Immature natural killer cell (primary cell): ENCODE results near the gene CDK15. TPM values are rescaled to one million over a fixed set of nuclear protein-coding genes. Genes with fewer than 3 reads are reported as not detected.
"Not testable (repeated sequence)": the region's sequence is repeated elsewhere in the genome, so short reads cannot be mapped to it uniquely, and the experiment has no call there.

Experiments used
- DNase-seq, 3 donors: peaks; one replicate each; pipeline ENCODE4 v3.0.0; 2022; ENCODE audit warnings: mixed read lengths in 1 of 3
- H3K27ac Mint-ChIP-seq, 6 donors: one replicate each; pipeline ENCODE4 v1.8.0; 2020; ENCODE audit warnings: mixed read lengths in 6 of 6, mild to moderate bottlenecking in 5 of 6, inconsistent platforms in 4 of 6, moderate library complexity in 3 of 6
- H3K27me3 Mint-ChIP-seq, 3 donors: one replicate each; pipeline ENCODE4 v1.8.0; 2020 to 2021; ENCODE audit warnings: low read depth in 3 of 3, mild to moderate bottlenecking in 3 of 3, mixed read lengths in 3 of 3, moderate library complexity in 3 of 3, inconsistent platforms in 1 of 3
- H3K36me3 Mint-ChIP-seq, 3 donors: one replicate each; pipeline ENCODE4 v1.8.0; 2020; ENCODE audit warnings: mixed read lengths in 3 of 3, inconsistent platforms in 2 of 3, mild to moderate bottlenecking in 2 of 3
- H3K4me1 Mint-ChIP-seq, 2 donors: one replicate each; pipeline ENCODE4 v1.8.0; 2020; ENCODE audit warnings: inconsistent platforms in 2 of 2, mild to moderate bottlenecking in 2 of 2, mixed read lengths in 2 of 2, moderate library complexity in 1 of 2
- H3K4me3 Mint-ChIP-seq, 5 donors: one replicate each; pipeline ENCODE4 v1.8.0; 2020; ENCODE audit warnings: mild to moderate bottlenecking in 5 of 5, mixed read lengths in 5 of 5, inconsistent platforms in 3 of 5, moderate library complexity in 3 of 5
- H3K9me3 Mint-ChIP-seq, 6 donors: one replicate each; pipeline ENCODE4 v1.8.0; 2020; ENCODE audit warnings: mild to moderate bottlenecking in 6 of 6, mixed read lengths in 6 of 6, inconsistent platforms in 4 of 6, moderate library complexity in 3 of 6
- polyA plus RNA-seq, 3 donors: library from polyadenylated mRNA; unstranded; fragments of 300-500 nt; fragmentation: Illumina TruSeq; gene quantifications; one replicate each; pipeline ENCODE4 v1.2.3, GENCODE V29; 2021

CDK15 gene
- polyA plus RNA-seq, 3 donors from 2014 or later = not detected

DNA sequence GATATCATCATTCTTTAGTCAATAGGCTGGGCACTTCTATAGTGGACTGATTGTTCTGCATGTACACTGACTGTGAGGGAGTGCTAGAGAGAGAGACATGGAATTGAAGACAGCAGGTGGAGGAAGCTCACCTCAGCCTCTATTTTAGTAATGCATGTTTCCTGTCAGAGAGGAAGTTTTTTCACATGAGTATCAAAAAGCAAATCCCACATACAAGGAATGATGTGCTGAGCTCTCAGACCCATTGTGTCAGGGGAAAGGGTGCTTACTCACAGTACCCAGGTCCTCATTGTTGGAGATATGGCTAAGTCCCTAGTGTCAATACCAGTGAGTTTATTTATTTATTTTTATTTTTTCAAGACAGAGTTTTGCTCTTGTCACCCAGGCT is 9.9 kb upstream of the CDK15 start:
- Mint-ChIP-seq H3K36me3 (no peaks in the 10 kb centered on the region), H3K4me3 (no peak overlapping the region), H3K4me1 (no peaks in the 10 kb centered on the region), H3K27ac (no peak overlapping the region), H3K9me3 (no peaks in the 10 kb centered on the region), H3K27me3 (peaks cover 0 to 8% (median 4%) of the 10 kb centered on the region in 3 donors)
- no peak for DNase-seq

DNA sequence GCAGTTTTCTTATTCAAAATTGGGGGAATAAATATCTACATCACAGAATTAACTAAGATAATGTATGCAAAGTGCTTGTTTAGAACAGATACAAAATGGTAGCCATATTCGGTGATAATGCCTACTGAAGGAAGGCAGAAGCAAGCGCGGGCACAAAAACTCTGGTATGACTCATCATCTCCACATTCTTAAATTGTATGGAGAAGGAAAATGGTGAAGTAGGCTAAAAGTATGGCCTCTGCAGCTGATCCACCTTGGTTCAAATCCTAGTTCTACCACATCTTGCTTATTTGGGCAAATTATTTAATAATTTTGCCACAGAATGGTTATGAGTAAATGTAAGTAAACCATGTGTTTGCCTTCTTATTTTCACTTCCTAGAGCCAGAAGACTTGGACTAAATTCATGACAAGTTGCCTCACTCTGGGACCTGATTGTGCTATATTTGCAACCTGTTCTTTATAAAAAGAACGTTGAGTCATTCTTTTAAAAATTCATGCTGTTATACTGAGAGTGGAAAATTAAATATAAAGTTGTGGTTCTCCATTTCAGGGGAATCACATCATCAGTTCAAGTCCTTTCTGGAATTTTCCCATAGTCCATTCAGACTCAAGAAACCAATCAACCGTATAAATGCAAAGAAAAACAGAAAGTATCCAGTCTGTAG is 9.0 kb upstream of the CDK15 start:
- Mint-ChIP-seq H3K27me3 (peaks cover 0 to 8% (median 6%) of the 10 kb centered on the region in 3 donors), H3K4me3 (no peak overlapping the region), H3K4me1 (no peaks in the 10 kb centered on the region), H3K27ac (no peak overlapping the region), H3K9me3 (no peaks in the 10 kb centered on the region), H3K36me3 (no peaks in the 10 kb centered on the region)
- DNase-seq = no peak

DNA sequence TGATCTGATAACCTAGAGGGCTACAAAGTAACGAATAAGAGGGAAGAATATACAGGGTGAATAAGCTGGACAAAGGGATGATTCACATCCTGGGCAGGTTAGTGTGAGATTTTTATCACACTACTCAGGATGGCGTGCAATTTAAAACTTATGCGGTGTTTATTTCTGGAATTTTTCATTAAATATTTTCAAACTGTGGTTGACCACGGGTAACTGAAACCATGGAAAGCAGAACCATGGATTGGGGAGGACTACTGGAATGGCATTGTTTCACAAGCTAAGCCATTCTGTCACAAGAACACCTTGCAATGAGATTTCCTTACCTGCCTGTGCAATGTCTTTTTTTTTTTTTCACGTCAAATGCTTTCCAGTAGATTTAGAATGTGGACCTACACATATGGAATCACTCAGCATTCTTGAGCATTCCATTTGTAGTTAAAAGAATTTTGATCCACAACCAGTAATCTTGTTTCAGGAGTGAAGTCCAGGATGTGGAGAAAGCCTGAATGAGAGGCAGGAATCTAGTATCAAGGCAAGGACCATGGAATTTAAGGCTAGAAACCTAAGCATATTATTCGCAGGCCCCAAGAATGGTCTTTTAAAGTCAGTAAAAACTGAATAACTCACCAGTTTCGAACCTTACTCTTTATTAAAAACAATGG is 8.0 kb upstream of the CDK15 start:
- Mint-ChIP-seq H3K27me3 (peaks cover 0 to 8% (median 4%) of the 10 kb centered on the region in 3 donors), H3K4me1 (no peaks in the 10 kb centered on the region), H3K27ac (no peak overlapping the region), H3K36me3 (no peaks in the 10 kb centered on the region), H3K9me3 (no peaks in the 10 kb centered on the region), H3K4me3 (no peak overlapping the region)
- no peak for DNase-seq

DNA sequence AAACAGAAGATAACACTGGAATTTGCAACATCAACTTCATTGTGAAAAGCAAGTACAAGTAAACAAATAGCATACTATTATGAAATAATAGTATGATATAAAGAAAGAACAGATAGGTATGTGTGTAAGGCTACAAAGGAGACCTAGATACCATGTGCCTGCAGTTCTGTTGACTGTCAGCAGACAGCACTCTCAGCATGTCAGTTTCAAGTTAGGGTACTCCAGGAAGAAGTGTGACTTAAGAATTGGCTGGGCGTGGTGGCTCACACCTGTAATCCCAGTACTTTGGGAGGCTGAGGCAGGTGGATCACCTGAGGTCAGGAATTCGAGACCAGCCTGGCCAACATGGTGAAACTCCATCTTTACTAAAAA is 7.4 kb upstream of the CDK15 start:
- H3K4me1 Mint-ChIP-seq = not testable (repeated sequence)

GRCh38 chr2:201807452-201807999 is 1.2 kb downstream of the CDK15 start:
- no peak overlapping the region for H3K27ac Mint-ChIP-seq
- no peaks in the 10 kb centered on the region for H3K36me3 Mint-ChIP-seq
- H3K27me3 Mint-ChIP-seq = peaks cover 3 to 5% (median 3%) of the 10 kb centered on the region in 3 donors
- H3K9me3 Mint-ChIP-seq = no peaks in the 10 kb centered on the region
- DNase-seq = no peak
- no peak overlapping the region for H3K4me3 Mint-ChIP-seq
- H3K4me1 Mint-ChIP-seq = no peaks in the 10 kb centered on the region

More for the DNA sequence above, 7.4 kb upstream of the CDK15 start:
- not testable (repeated sequence) for H3K27ac Mint-ChIP-seq, H3K36me3 Mint-ChIP-seq, H3K27me3 Mint-ChIP-seq, H3K4me3 Mint-ChIP-seq, H3K9me3 Mint-ChIP-seq, DNase-seq

- DNase-seq = no peak
- Mint-ChIP-seq H3K4me1 (no peaks in the 10 kb centered on the region), H3K27ac (no peak overlapping the region), H3K27me3 (peaks cover 3 to 5% (median 5%) of the 10 kb centered on the region in 3 donors), H3K4me3 (no peak overlapping the region), H3K9me3 (no peaks in the 10 kb centered on the region), H3K36me3 (no peaks in the 10 kb centered on the region)
Measured at GRCh38 chr2:201808027-201808426, 1.7 kb downstream of the CDK15 start.

DNA sequence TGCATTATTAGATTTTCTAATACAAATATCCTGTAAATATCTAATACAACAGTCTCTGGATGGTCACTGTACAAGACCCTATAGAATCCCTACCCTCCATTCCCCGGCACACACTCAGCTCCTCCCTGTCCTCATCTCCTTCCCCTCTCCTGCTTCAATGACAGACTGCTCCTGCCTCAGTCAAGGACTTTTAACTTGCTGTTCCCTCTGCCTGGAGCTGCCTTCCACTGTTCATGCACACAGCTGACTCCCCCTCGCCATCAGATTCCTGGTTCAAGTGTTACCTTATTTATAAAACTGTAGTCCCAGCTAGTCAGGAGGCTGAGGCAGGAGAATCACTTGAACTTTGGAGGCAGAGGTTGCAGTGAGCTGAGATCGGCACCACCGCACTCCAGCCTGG is 3.3 kb downstream of the CDK15 start:
- H3K36me3 Mint-ChIP-seq = no peaks in the 10 kb centered on the region
- H3K9me3 Mint-ChIP-seq = no peaks in the 10 kb centered on the region
- no peaks in the 10 kb centered on the region for H3K4me1 Mint-ChIP-seq
- H3K4me3 Mint-ChIP-seq = no peak overlapping the region
- peaks cover 3 to 5% (median 5%) of the 10 kb centered on the region in 3 donors for H3K27me3 Mint-ChIP-seq
- H3K27ac Mint-ChIP-seq = no peak overlapping the region
- no peak for DNase-seq

- H3K9me3 Mint-ChIP-seq, H3K27me3 Mint-ChIP-seq, H3K36me3 Mint-ChIP-seq, H3K4me1 Mint-ChIP-seq, DNase-seq, H3K27ac Mint-ChIP-seq, H3K4me3 Mint-ChIP-seq: not testable (repeated sequence)
Measured at GRCh38 chr2:201810604-201811003, 4.3 kb downstream of the CDK15 start.

DNA sequence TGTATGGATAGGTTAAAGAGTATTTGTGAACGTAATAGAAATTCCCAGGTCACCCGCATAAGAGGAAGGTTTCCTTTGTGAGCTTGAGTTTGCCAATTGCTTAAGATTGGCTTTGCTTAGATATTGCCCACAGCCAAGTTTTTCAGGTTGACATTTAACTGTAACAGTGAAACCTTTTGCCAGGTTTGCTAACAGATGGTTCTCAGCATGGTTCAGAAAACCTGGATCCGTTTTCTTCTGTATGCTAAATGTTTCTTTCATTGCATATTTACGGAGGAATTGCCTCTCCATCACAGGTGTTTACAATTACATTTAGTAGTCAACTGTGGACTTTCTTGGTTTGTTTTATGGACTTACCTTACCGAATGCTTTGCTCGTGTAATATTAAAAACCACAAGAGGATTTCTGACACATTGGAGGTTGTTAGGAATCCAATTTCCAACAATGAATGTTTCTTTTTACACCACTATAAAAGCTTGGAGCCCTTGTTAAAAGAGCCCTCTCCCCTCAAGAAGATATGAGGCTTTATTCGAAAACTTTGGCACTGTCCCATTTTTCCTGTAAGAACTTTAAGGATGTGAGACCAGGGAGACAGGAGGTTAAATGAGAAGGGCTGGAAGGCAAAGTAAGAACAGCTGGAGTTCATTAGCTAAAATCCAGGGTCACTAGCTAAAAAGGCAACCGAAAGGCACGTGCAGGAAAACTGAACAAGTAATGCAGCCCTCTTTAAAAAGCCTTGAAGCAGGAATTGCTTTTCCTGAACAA is 7.8 kb downstream of the CDK15 start:
- Mint-ChIP-seq H3K4me1 (no peaks in the 10 kb centered on the region), H3K4me3 (no peak overlapping the region), H3K36me3 (no peaks in the 10 kb centered on the region), H3K9me3 (no peaks in the 10 kb centered on the region), H3K27ac (no peak overlapping the region), H3K27me3 (peaks cover 2 to 14% (median 9%) of the 10 kb centered on the region in 3 donors)
- DNase-seq = no peak

DNA sequence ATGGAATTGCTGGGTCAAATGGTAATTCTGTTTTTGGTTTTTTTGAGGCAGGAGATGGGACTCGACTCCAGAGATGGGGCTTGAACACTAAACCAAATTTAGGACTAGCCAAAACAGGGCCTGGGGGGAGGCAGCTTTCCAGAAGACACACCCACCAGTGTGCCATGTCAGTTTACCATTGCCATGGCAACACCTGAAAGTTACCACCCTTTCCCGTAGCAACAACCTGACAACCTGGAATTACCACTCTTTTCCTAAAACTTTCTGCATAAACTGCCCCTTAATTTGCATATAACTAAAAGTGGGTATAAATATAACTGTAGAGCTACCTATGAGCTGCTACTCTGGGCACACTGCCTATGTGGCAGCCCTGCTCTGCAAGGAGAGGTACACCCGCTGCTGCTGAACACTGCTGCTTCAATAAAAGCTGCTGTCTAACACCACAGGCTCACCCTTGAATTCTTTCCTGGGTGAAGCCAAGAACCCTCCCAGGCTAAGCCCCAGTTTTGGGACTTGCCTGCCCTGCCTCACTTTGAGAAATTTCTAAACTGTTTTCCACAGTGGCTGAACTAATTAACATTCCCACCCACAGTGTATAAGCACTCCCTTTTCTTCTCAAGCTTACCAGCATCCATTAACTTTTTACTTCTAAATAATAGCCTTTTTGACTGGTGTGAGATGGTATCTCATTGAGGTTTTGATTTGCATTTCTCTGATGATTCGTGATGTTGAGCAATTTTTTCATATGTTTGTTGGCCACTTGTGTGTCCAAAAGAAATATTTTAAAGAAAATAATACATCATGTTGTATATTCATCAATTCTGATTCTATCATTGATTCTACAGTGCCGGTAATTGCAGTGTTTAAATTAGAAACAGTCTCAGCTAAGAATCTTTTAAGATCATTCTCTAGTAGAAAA is 10.6 kb downstream of the CDK15 start:
- Mint-ChIP-seq H3K36me3 (no peaks in the 10 kb centered on the region), H3K9me3 (no peaks in the 10 kb centered on the region), H3K27me3 (peaks cover 6 to 16% (median 13%) of the 10 kb centered on the region in 3 donors), H3K4me3 (no peak overlapping the region), H3K27ac (no peak overlapping the region), H3K4me1 (no peaks in the 10 kb centered on the region)
- no peak for DNase-seq

DNA sequence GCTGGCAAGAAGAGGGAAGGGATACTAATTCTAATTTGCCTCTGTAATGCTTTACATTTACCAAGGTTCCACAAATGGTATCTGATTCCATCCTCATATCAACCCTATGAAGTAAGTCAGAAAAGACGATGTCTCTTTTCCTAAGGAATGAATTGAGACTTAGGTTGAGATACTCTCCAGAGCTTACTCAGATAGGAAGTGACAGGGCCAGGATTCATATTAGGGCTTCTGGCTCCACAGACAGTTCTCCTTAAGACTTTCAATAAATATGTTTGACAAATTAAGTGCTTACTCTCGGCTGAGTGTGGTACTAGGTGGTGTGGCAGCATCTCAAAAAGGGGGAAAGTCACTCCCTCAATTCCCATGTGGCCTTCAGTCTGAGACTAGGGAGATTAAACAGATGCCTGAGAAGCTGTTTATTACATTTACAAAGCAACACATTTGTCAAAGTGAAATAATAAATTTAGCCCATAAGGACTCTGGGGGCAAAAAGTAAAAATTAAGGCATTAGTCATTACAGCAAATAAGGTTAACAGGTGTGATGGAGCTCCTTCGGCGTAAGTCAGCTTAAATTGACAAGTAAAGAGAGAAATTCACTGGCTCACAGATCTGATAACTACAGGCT is 14.2 kb downstream of the CDK15 start:
- no peaks in the 10 kb centered on the region for H3K36me3 Mint-ChIP-seq
- H3K4me3 Mint-ChIP-seq = no peak overlapping the region
- no peak for DNase-seq
- H3K27me3 Mint-ChIP-seq = peaks cover 6 to 14% (median 12%) of the 10 kb centered on the region in 3 donors
- H3K4me1 Mint-ChIP-seq = no peaks in the 10 kb centered on the region
- no peaks in the 10 kb centered on the region for H3K9me3 Mint-ChIP-seq
- H3K27ac Mint-ChIP-seq = no peak overlapping the region

DNA sequence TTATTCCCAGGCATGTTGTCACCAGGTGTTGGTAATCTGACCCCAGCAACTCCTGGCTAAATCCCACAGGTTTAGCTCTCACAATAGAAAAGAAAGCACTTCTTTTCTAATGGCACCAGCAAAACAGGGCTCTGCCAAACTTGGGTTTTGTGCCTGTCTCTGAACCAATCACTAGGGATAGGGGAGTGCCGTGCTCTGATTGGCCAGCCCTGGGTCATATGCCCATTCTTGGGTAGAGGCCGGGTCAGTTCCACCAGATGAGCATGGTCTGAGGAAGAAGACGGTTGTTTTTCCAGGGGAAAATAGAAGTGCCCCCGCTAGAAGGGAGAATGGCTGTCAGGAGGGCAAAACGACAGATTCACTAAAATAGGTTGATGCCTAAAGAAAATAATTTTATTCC is 14.7 kb downstream of the CDK15 start:
- H3K27me3 Mint-ChIP-seq = peaks cover 3 to 14% (median 12%) of the 10 kb centered on the region in 3 donors
- H3K4me3 Mint-ChIP-seq = no peak overlapping the region
- no peak overlapping the region for H3K27ac Mint-ChIP-seq

GRCh38 chr2:201824212-201824611 is 17.9 kb downstream of the CDK15 start:
- Mint-ChIP-seq H3K4me3 (no peak overlapping the region), H3K9me3 (peaks cover 0 to 1% (median 0%) of the 10 kb centered on the region in 6 donors), H3K4me1 (no peaks in the 10 kb centered on the region), H3K27ac (no peak overlapping the region), H3K36me3 (no peaks in the 10 kb centered on the region), H3K27me3 (peaks cover 5 to 7% (median 7%) of the 10 kb centered on the region in 3 donors)
- DNase-seq = no peak

More for the DNA sequence above, 14.7 kb downstream of the CDK15 start:
- Mint-ChIP-seq H3K4me1 (no peaks in the 10 kb centered on the region), H3K36me3 (no peaks in the 10 kb centered on the region), H3K9me3 (no peaks in the 10 kb centered on the region)
- DNase-seq = no peak
